HG03175 (cell line): ENCODE data around the gene APOBEC3F.
A peak's percentile ranks its signal among the peaks of the same experiment; 100 is the strongest.
"Not testable (repeated sequence)": the region's sequence is repeated elsewhere in the genome, so short reads cannot be mapped to it uniquely, and the experiment has no call there.

Experiments
- ATAC-seq: cut with Tn5 transposase; IDR thresholded peaks from one replicate; pipeline ENCODE4 v1.9.1; 2021; ENCODE audit warnings: mild to moderate bottlenecking, moderate library complexity; ENCODE audit not compliant: unreplicated experiment

The APOBEC3F gene

GRCh38 chr22:39040538-39041296, at the start of gene APOBEC3F:
Gene APOBEC3F (plus strand): TSS chr22:39040864. CDS start chr22:39040961, 97 bp downstream.
- peak; percentile 99 for ATAC-seq

GRCh38 chr22:38992871-38993371, 47.7 kb upstream of the APOBEC3F start:
- not testable (repeated sequence) for ATAC-seq

GRCh38 chr22:38996105-38996504, 44.6 kb upstream of the APOBEC3F start:
- ATAC-seq, result no peak

- ATAC-seq, result no peak
Measured at GRCh38 chr22:38997518-38997917, 43.1 kb upstream of the APOBEC3F start.

- peak; percentile 72 for ATAC-seq
Measured at GRCh38 chr22:39003165-39003638, 37.5 kb upstream of the APOBEC3F start.

GRCh38 chr22:39007177-39007576, 33.5 kb upstream of the APOBEC3F start:
- ATAC-seq, result no peak

GRCh38 chr22:39008271-39008850, 32.3 kb upstream of the APOBEC3F start:
- ATAC-seq, result not testable (repeated sequence)

GRCh38 chr22:39010946-39011345, 29.7 kb upstream of the APOBEC3F start:
- no peak for ATAC-seq

GRCh38 chr22:39012533-39013511, 27.8 kb upstream of the APOBEC3F start:
- no peak for ATAC-seq

GRCh38 chr22:39013561-39013941, 27.1 kb upstream of the APOBEC3F start:
- ATAC-seq, result peak; percentile 40

- peak; percentile 87 for ATAC-seq
Measured at GRCh38 chr22:39013942-39014722, 26.5 kb upstream of the APOBEC3F start, which contains the start of gene APOBEC3C. Gene APOBEC3C (plus strand): TSS chr22:39014257. CDS start chr22:39014363, 106 bp downstream.

GRCh38 chr22:39014723-39015121, 25.9 kb upstream of the APOBEC3F start:
- not testable (repeated sequence) for ATAC-seq

- ATAC-seq, result no peak
Measured at GRCh38 chr22:39016592-39016991, 24.1 kb upstream of the APOBEC3F start.

- ATAC-seq, result no peak
Measured at GRCh38 chr22:39017596-39018365, 22.9 kb upstream of the APOBEC3F start.

- ATAC-seq, result peak; percentile 14
Measured at GRCh38 chr22:39020021-39020651, 20.5 kb upstream of the APOBEC3F start.

GRCh38 chr22:39021552-39022250, 19.0 kb upstream of the APOBEC3F start:
- no peak for ATAC-seq

- no peak for ATAC-seq
Measured at GRCh38 chr22:39024519-39025308, 15.9 kb upstream of the APOBEC3F start.
